PC-3 (cell line): ENCODE measurements around the gene SCN10A.

Source experiments
- CTCF ChIP-seq: fragments of 300-600 bp; sonication (generic); conservative IDR thresholded peaks from 2 replicates; pipeline ENCODE4 v1.5.1; 2017; ENCODE audit warnings: antibody characterized with exemption, low read depth, mild to moderate bottlenecking, low read length
- EZH2 ChIP-seq: fragments of 300-600 bp; sonication (generic); IDR thresholded peaks from one replicate; pipeline ENCODE4 v1.6.1; 2017; ENCODE audit warnings: antibody characterized with exemption, mild to moderate bottlenecking, low read length; ENCODE audit not compliant: unreplicated experiment
- EZH2phosphoT487 ChIP-seq: fragments of 300-600 bp; sonication (generic); IDR thresholded peaks from 2 replicates; pipeline ENCODE4 v1.6.1; 2018; ENCODE audit warnings: mild to moderate bottlenecking, antibody characterized with exemption, low read length, borderline replicate concordance

- TF ChIP-seq CTCF, result no peak
- TF ChIP-seq EZH2, result no peak
- no peak for TF ChIP-seq EZH2phosphoT487
These were observed 11.0 kb downstream of the SCN10A start for GRCh38 chr3:38805004-38805403.
